ENCODE results near the gene DOK7. TPM values are rescaled to one million over a fixed set of nuclear protein-coding genes. Genes with fewer than 3 reads are reported as not detected.
A peak's percentile ranks its signal among the peaks of the same experiment; 100 is the strongest.

The DOK7 gene
- total RNA-seq, 6 experiments from 2014 or later = 0.73 to 2.4 (median 1.5) TPM

DNA sequence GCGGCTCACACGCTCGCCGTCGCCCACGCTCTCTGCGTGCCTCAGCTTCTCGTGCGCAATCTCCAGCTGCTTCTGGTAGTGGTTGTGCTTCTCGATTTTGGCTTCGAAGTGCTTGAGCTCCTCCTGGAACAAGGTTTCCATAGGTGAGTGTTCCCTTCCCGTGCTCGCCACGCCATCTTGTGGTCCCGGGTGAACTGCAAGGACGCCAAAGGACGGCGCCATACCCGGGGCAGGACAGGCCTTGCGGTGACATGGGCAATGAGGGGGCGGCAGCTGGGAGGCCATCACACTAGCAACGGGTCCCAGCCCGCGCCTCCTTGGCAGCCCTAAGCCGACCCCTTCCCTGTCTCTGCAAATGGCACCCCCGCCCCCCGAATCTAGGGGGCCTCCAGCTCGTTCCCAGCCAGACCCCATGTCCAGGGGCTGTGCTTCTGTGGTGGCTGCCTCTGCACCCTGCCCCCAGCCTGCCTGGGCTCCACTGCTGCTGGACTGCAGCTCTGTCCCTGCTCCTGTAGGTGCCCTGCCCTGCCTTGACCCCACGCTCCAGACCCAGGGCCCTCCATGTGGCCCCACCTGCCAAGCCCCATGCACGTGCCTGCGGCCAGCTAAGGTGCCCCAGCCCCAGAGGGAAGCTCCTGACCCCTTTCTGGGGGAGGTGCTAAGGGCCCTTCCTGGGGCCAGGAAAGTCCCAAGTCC, 51.8 kb downstream of the DOK7 start:
- 91% methylated on average over 7 of the region's 31 CpGs for WGBS (ENCODE audit: insufficient coverage, low coverage, low lambda C conversion rate, missing lambda C conversion rate)
- intact Hi-C loops (cut with DNase I) = no loop called here
- ATAC-seq = no peak
- no peak for TF ChIP-seq POLR2A (IDR thresholded peaks at IDR 0.05)
- TF ChIP-seq, protein P1, sequence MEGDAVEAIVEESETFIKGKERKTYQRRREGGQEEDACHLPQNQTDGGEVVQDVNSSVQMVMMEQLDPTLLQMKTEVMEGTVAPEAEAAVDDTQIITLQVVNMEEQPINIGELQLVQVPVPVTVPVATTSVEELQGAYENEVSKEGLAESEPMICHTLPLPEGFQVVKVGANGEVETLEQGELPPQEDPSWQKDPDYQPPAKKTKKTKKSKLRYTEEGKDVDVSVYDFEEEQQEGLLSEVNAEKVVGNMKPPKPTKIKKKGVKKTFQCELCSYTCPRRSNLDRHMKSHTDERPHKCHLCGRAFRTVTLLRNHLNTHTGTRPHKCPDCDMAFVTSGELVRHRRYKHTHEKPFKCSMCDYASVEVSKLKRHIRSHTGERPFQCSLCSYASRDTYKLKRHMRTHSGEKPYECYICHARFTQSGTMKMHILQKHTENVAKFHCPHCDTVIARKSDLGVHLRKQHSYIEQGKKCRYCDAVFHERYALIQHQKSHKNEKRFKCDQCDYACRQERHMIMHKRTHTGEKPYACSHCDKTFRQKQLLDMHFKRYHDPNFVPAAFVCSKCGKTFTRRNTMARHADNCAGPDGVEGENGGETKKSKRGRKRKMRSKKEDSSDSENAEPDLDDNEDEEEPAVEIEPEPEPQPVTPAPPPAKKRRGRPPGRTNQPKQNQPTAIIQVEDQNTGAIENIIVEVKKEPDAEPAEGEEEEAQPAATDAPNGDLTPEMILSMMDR (IDR thresholded peaks at IDR 0.05) = no peak
- Histone ChIP-seq H3K27me3 (no peaks in the 10 kb centered on the region), H3K27ac (no peak overlapping the region), H3K36me3 (peaks cover 0 to 63% (median 16%) of the 10 kb centered on the region in 4 donors), H3K4me1 (no peaks in the 10 kb centered on the region), H3K9me3 (no peaks in the 10 kb centered on the region), H3K4me3 (no peak overlapping the region)
- DNase-seq = peak in 1 of 3 donors; percentile 49

DNA sequence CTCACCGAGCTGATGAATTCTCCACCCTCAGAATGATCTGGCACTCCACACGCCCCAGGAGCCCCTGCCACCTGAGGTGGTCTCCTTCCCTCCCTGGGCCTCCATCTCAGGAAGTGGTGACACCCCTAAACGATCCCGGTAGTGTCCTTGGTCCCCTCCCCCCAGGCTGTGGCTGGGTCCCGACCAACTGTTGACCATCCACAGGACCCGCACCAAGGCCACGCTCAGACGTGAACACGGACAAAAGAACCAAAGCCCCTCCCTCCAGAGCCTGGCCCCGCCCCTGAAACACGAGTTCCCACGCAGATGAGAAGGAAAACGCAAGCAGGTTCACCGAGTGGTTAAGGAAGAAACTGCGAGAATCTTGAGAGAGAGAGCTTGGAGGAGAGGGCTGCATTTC, 52.5 kb downstream of the DOK7 start:
- DNase-seq = peak in 1 of 3 donors; percentile 40
- Histone ChIP-seq H3K36me3 (peaks cover 0 to 70% (median 16%) of the 10 kb centered on the region in 4 donors), H3K27me3 (no peaks in the 10 kb centered on the region), H3K4me3 (no peak overlapping the region), H3K27ac (no peak overlapping the region), H3K4me1 (no peaks in the 10 kb centered on the region), H3K9me3 (no peaks in the 10 kb centered on the region)
- intact Hi-C loops (cut with DNase I) = no loop called here
- TF ChIP-seq POLR2A (IDR thresholded peaks at IDR 0.05) = no peak
- TF ChIP-seq, protein P1 (IDR thresholded peaks at IDR 0.05) = no peak
- ATAC-seq = no peak
- 82% methylated on average over 13 of the region's 15 CpGs for WGBS (ENCODE audit: insufficient coverage, low coverage, low lambda C conversion rate, missing lambda C conversion rate)

DNA sequence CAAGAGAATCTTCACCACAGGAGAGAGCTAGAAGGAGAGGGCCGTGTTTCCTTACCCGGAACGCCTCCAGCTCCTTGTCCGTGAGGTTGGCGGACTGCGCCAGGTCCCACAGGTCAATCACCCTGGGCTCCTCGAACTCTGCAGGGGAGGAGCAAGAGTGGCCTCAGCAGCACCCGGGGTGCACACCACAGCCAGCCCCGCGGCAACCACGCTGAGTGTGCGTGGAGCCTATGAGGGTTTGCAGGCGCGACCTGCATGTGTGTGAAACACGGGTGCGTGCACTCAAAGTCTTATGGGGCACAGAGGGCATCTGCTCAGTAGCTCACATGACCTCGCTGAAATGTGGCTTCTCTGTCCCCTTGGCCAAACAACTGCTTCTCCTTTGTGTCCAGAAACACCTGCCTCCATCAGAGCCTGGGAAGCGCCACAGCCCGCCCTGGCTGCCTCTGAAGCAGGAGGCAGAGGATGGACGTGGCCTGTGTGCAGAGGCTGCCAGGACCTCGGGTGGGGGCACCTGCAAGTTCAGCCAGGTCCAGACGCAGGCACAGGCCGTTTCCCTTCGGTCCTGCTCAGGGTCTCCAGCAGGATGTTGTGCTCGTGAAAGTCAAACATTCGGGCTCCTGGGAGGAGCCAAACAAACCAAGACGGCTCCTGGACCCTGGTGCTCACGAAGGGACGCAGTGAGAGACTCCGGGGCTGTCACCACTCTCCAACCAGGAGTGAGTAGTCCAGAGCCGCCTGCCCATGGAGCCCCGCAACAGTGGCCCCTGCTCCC, 53.1 kb downstream of the DOK7 start:
- DNase-seq (peak in 2 of 3 donors; percentile 21 to 51), ATAC-seq (no peak)
- Histone ChIP-seq H3K9me3 (no peaks in the 10 kb centered on the region), H3K27ac (no peak overlapping the region), H3K27me3 (no peaks in the 10 kb centered on the region), H3K4me3 (no peak overlapping the region), H3K36me3 (peaks cover 0 to 74% (median 16%) of the 10 kb centered on the region in 4 donors), H3K4me1 (no peaks in the 10 kb centered on the region)
- intact Hi-C loops (cut with DNase I) = no loop called here
- WGBS (ENCODE audit: insufficient coverage, low coverage, low lambda C conversion rate, missing lambda C conversion rate) = 71% methylated on average over 7 of the region's 32 CpGs
- TF ChIP-seq, protein P1 (IDR thresholded peaks at IDR 0.05) = no peak
- no peak for TF ChIP-seq POLR2A (IDR thresholded peaks at IDR 0.05)

DNA sequence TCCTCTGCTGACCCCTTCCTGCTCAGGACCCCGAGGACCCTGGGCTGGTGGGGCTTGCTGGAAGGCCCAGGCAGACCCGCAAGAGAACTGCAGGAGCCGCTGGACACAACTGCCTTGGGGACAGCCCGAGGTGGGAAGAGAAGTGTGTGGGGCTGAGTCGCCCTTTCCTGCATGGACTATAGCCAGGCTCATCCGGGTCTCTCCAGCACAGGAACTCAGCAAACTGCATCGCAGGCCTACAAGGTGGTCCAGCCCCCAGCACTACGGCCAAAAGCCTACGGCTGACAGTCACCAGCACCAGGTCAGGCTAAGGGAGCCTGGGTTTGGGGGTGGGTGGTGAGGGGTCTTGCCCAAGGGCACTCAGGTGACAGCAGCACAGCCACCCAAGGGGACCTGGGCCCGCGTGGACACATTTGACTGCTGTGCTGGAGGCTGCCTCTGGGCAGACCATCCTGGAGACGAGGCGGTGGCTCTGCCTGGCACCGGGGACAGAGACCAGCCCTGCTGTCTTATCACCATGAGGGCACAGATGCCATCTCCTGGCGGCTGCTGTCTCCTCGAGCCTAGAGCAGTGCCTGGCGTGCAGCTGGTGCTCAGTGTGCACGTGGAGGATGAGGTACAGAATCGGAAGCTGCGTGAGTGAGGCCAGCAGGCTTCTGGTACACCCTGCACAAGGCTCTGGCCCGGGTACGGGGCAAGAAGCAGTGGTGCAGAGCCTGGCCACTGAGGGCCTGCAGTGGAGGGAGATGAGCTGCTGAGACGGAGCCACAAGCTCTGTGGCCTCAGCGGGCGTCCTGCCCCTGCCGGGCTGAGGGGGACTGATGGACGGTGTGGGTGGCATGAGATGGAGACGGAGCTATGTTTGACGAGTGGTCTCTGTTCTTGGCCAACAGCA, 54.0 kb downstream of the DOK7 start:
- ATAC-seq = no peak
- intact Hi-C loops (cut with DNase I) = no loop called here
- Histone ChIP-seq H3K27ac (no peak overlapping the region), H3K4me3 (no peak overlapping the region), H3K9me3 (no peaks in the 10 kb centered on the region), H3K27me3 (no peaks in the 10 kb centered on the region), H3K4me1 (no peaks in the 10 kb centered on the region), H3K36me3 (peaks cover 0 to 81% (median 16%) of the 10 kb centered on the region in 4 donors)
- WGBS (ENCODE audit: insufficient coverage, low coverage, low lambda C conversion rate, missing lambda C conversion rate) = 84% methylated on average over 7 of the region's 29 CpGs
- TF ChIP-seq POLR2A (IDR thresholded peaks at IDR 0.05) = no peak
- TF ChIP-seq, protein P1 (IDR thresholded peaks at IDR 0.05) = no peak
- peak in 2 of 3 donors; percentile 21 to 36 for DNase-seq
